GM12874 (cell line): ENCODE data around the gene DOP1A.

Experiments used
- TF ChIP-seq, protein P1 (sequence below): IDR thresholded peaks from 2 replicates; pipeline ENCODE4 v1.5.1; 2011; ENCODE audit warnings: low read depth, mild to moderate bottlenecking, control low read depth, low read length, moderate library complexity; ENCODE audit not compliant: insufficient read depth

The DOP1A gene, protein sequence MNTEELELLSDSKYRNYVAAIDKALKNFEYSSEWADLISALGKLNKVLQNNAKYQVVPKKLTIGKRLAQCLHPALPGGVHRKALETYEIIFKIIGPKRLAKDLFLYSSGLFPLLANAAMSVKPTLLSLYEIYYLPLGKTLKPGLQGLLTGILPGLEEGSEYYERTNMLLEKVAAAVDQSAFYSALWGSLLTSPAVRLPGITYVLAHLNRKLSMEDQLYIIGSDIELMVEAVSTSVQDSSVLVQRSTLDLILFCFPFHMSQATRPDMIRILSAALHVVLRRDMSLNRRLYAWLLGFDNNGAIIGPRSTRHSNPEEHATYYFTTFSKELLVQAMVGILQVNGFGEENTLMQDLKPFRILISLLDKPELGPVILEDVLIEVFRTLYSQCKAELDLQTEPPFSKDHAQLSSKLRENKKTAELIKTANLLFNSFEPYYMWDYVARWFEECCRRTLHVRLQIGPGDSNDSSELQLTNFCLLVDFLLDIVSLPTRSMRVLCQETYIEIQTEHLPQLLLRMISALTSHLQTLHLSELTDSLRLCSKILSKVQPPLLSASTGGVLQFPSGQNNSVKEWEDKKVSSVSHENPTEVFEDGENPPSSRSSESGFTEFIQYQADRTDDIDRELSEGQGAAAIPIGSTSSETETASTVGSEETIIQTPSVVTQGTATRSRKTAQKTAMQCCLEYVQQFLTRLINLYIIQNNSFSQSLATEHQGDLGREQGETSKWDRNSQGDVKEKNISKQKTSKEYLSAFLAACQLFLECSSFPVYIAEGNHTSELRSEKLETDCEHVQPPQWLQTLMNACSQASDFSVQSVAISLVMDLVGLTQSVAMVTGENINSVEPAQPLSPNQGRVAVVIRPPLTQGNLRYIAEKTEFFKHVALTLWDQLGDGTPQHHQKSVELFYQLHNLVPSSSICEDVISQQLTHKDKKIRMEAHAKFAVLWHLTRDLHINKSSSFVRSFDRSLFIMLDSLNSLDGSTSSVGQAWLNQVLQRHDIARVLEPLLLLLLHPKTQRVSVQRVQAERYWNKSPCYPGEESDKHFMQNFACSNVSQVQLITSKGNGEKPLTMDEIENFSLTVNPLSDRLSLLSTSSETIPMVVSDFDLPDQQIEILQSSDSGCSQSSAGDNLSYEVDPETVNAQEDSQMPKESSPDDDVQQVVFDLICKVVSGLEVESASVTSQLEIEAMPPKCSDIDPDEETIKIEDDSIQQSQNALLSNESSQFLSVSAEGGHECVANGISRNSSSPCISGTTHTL (N-terminal part only)

DNA sequence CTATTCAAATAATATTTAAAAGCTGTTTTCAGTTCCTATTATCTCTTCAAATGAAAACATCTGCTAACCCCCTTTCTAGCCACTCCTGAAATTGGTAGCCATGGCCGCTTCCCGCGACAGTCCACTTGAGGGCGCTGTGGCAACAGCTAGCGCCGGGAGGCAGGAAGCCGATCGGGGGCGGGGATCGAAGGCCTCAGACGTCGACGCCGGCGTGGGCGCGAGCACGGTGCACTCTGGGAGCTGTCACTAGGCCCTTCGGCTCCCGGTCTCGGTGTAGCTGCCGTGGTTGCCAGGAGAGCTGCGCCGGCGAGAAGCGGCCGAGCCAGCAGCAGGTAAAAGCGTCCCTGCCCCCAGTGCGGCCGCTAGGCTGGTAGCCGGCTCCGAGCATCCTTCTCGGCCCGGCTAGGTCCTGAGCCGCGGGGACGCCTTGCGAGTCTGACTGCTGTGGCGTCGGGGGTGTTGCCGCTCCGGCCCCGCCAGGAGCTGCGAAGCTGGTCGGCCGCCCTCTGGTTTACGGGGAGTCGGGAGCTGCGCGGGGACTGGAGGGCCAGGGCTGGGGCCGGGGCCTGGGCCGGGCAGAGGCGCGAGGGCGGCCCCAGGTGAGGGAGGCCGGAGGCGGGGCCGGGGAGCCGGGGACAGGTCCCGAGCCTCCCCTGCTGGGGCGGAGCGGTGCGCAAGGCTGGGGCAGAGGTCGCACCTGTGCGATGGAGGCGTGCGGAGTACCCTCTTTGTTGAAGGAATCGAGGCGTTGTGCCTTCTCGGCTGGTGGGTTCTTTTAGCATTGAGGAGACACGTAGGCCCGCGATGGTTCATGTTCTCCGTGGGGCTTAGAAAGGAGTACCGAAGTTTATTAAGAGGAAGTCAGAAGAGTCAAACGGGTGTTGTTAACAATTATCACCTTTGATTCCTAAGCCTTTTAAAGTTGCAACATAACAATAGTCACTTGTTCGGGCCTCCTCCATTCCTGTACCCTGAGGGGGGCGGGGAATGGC is at the start of gene DOP1A:
DOP1A (plus strand) TSS at position 224 of the 992 bp plus-strand sequence. CDS start 29,307 bp downstream, outside the sequence.
- TF ChIP-seq, protein P1, sequence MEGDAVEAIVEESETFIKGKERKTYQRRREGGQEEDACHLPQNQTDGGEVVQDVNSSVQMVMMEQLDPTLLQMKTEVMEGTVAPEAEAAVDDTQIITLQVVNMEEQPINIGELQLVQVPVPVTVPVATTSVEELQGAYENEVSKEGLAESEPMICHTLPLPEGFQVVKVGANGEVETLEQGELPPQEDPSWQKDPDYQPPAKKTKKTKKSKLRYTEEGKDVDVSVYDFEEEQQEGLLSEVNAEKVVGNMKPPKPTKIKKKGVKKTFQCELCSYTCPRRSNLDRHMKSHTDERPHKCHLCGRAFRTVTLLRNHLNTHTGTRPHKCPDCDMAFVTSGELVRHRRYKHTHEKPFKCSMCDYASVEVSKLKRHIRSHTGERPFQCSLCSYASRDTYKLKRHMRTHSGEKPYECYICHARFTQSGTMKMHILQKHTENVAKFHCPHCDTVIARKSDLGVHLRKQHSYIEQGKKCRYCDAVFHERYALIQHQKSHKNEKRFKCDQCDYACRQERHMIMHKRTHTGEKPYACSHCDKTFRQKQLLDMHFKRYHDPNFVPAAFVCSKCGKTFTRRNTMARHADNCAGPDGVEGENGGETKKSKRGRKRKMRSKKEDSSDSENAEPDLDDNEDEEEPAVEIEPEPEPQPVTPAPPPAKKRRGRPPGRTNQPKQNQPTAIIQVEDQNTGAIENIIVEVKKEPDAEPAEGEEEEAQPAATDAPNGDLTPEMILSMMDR = peak; percentile 88

DNA sequence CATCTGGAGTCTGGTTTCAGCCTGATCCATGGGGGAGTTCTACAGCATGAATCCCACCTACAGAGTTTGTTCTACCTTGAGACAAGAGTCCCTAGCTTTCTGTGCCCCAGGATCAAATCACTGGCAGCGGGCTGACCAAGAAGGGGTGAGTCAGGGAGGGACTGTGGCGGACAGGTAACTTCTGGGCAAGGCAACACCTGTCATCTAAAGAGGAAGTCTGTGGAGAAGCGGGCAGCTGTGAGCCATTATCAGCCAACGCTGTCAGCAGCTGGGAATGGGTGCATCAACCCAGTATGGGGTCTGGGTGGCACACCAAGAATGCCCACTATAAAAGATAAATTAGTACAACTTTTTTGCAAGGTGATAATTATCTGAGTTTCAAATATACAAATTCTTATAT is 47.7 kb upstream of the DOP1A start:
- TF ChIP-seq, protein P1 = no peak

DNA sequence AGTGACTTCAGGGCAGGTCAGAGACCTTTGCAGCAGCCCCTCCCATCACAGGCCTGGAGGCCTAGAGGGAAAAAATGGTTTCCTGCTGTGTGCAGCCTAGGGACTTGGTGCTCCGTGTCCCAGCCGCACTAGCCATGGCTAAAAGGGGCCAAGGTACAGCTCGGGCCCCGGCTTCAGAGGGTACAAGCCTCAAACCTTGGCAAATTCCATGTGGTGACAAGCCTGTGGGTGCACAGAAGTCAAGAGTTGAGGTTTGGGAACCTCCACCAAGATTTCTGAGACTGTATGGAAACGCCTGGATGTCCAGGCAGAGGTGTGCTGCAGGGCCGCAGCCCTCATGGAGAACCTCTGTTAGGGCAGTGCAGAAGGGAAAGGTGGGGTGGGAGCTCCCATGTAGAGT is 35.8 kb upstream of the DOP1A start:
- TF ChIP-seq, protein P1 = no peak

DNA sequence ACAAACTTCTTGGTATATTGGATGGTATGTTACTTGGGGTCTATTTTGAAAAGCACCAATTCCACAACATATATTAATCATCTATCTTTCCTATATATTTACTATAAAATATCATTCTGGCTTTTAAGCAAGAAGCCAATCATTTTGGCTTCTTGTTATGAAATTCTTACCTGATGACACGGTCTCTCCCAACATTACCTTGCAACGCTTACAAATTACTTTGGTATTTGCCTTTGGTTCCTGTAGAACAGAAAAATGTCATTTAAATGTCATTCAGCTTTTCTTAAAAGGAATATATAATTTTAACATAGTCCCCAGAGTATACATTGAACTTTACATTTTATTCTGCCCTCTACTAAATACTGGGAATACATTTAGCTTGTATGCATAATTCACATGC is 29.2 kb upstream of the DOP1A start:
- TF ChIP-seq, protein P1 = no peak

DNA sequence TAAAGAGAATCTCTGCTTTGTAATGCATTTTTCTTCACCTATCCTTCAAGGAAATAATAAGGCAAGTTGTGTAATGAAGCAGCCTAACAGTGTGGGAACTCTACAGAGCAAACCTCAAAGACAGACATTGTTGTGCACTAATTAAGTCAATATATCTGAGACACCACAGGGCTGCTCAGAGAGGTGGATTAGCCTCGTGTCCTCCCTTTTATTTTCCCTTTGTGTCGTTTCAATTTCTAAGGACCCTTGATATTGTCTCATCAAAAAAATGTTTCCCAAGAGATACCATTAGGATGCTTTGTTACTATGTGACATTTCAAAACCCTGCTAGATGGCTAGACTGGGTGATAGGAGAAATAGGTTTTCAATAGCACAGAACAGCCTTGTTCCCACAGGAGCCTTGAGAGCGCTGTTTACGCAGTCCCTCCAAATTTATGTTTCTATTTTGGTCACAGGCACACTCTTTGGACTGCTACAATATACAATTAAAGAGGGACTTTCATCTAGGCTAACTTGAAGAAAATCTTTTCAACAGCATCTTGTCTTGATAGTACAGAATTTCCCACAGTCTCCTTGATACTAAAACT is 24.9 kb upstream of the DOP1A start:
- TF ChIP-seq, protein P1 = no peak

DNA sequence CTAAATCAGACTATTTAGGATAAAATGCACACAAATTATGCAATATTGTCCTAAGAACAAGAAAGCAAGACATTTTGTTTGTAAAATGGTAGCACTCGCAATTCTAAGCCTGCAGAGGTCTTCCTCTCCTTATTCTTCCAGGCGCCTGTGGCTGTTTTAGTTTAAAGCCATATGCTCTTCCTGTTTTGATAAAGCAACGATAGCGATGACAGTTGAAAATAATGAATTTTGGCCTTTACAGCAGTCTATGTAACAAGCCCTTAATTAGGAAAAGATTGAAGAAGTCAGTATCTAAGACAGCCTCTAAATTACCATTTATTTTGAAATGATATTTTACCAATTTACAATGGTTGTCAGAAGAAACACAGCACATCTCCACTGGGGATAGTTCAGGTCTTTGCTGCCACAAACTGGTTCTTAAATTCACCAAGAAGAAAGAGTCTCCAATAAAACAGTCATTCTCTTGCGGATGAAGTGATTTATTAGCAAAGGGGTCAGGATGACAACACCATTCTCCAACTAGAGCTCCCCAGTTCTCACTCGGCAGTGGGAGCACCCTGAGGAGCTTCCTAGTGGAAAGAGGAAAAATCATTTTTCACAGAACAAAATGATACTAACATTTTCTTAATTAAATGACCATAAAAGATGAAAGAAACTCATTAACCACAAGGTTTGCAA is 23.2 kb upstream of the DOP1A start:
- TF ChIP-seq, protein P1 = no peak
